ENCODE results near the gene EDARADD.

DNA sequence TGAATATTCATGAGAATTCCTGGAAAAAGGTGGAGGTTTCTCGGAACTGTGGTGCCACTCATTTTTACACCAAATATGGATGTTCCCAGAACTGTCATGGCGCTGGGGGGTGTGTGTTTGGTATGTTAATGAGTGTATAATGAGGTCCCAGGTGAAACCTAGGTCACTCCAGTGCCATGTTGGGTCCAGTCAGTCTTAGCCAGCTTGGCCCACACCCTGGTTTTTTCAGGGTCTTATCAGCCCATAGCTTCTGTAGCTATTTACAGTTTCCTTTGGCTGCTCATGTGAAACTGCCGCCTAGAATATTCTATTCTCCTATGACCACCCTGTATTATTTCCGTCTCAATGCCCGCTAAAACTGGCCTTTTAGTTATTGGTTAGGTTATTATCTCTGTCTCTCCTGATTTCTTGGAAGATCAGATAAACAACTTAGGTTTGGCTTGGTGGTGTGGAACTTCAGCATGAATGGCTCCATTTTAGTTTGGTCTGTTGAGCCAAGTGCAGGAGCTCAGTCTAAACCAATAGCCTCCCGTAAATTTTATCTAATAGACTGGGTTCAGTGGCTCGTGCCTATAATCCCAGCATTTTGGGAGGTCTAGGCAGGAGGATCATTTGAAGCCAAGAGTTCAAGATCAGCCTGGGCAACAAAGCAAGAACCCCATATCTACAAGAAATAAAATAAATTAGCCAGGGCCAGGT lies 42.1 kb upstream of the EDARADD start:
- TF ChIP-seq, protein P1, sequence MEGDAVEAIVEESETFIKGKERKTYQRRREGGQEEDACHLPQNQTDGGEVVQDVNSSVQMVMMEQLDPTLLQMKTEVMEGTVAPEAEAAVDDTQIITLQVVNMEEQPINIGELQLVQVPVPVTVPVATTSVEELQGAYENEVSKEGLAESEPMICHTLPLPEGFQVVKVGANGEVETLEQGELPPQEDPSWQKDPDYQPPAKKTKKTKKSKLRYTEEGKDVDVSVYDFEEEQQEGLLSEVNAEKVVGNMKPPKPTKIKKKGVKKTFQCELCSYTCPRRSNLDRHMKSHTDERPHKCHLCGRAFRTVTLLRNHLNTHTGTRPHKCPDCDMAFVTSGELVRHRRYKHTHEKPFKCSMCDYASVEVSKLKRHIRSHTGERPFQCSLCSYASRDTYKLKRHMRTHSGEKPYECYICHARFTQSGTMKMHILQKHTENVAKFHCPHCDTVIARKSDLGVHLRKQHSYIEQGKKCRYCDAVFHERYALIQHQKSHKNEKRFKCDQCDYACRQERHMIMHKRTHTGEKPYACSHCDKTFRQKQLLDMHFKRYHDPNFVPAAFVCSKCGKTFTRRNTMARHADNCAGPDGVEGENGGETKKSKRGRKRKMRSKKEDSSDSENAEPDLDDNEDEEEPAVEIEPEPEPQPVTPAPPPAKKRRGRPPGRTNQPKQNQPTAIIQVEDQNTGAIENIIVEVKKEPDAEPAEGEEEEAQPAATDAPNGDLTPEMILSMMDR (IDR thresholded peaks at IDR 0.05 in 8 of 11, conservative IDR thresholded peaks at IDR 0.05 in 3 of 11), result no peak
- no peak for TF ChIP-seq POLR2A (IDR thresholded peaks at IDR 0.05)

Measured in spleen (tissue), 7 donors.